SK-N-SH (cell line): ENCODE results near the gene PEX11A. TPM values are rescaled to one million over a fixed set of nuclear protein-coding genes. Genes with fewer than 3 reads are reported as not detected.

Experiments used
- CTCF ChIA-PET: fragments of 300-600, 350-600 bp; formaldehyde crosslinking; extraction: SDS; loops from one replicate; lab custom pipeline; 2021; lab: Yijun Ruan, JAX
- POLR2A ChIA-PET: fragments of 350-600 bp; sonication (Branson Sonifier 250); formaldehyde crosslinking; extraction: SDS; loops from one replicate; lab custom pipeline; 2020; ENCODE audit warnings: antibody characterized with exemption, inconsistent platforms; lab: Yijun Ruan, JAX
- DNase-seq: peaks from one replicate; pipeline ENCODE4 v3.0.0; 2012
- H2AFZ ChIP-seq: fragments of 200-600 bp; sonication (generic); 2 replicates; pipeline ENCODE4 v1.8.1; 2016; ENCODE audit warnings: antibody characterized with exemption, mild to moderate bottlenecking, low read depth
- H3F3A ChIP-seq: fragments of 200-600 bp; sonication (generic); replicated peaks from 2 replicates; pipeline ENCODE3; 2016; ENCODE audit warnings: antibody characterized with exemption, mild to moderate bottlenecking; ENCODE audit not compliant: insufficient read depth
- H3K27ac ChIP-seq, 2 experiments: fragments of 200-500 bp in 1 of 2; fragments of 200-600 bp in 1 of 2; sonication (Bioruptor generic) in 1 of 2; sonication (generic), shearing (Covaris generic) in 1 of 2; 2 replicates each; pipeline versions ENCODE4 v1.5.1 to v1.6.1; 2014 to 2016; ENCODE audit warnings: low read depth in 2 of 2, inconsistent platforms in 1 of 2, low read length in 1 of 2, mild to moderate bottlenecking in 1 of 2, mixed read lengths in 1 of 2
- H3K27me3 ChIP-seq: fragments of 200-600 bp; sonication (generic), shearing (Covaris generic); 2 replicates; pipeline ENCODE4 v1.6.1; 2016; ENCODE audit warnings: mixed run types; ENCODE audit not compliant: insufficient read depth
- H3K36me3 ChIP-seq, 2 experiments: fragments of 200-500 bp in 1 of 2; fragments of 200-600 bp in 1 of 2; sonication (Bioruptor generic) in 1 of 2; sonication (generic) in 1 of 2; replicated peaks in 1 of 2; 2 replicates each; pipeline versions ENCODE3 to v1.5.1; 2014 to 2016; ENCODE audit warnings: low read length in 1 of 2, mild to moderate bottlenecking in 1 of 2; ENCODE audit not compliant: insufficient read depth in 2 of 2, control insufficient read depth in 1 of 2
- H3K4me1 ChIP-seq, 2 experiments: fragments of 200-500 bp in 1 of 2; fragments of 200-600 bp in 1 of 2; sonication (Bioruptor generic) in 1 of 2; sonication (generic), shearing (Covaris generic) in 1 of 2; 2 replicates each; pipeline versions ENCODE4 v1.5.1 to v1.6.1; 2014 to 2016; ENCODE audit warnings: low read depth in 1 of 2, low read length in 1 of 2, mixed run types in 1 of 2; ENCODE audit not compliant: insufficient read depth in 2 of 2, control insufficient read depth in 1 of 2
- H3K4me2 ChIP-seq: fragments of 200-600 bp; sonication (generic), shearing (Covaris generic); 2 replicates; pipeline ENCODE4 v1.6.1; 2017; ENCODE audit warnings: mixed run types
- H3K4me3 ChIP-seq, 2 experiments: fragments of 200-500 bp in 1 of 2; fragments of 200-600 bp in 1 of 2; sonication (Bioruptor generic) in 1 of 2; sonication (generic), shearing (Covaris generic) in 1 of 2; 2 replicates each; pipeline versions ENCODE4 v1.5.1 to v1.8.1; 2014 to 2016; ENCODE audit warnings: low read depth in 2 of 2, inconsistent platforms in 1 of 2, low read length in 1 of 2, mild to moderate bottlenecking in 1 of 2, mixed read lengths in 1 of 2, moderate library complexity in 1 of 2
- H3K79me2 ChIP-seq: fragments of 200-600 bp; sonication (generic); 2 replicates; pipeline ENCODE4 v1.8.1; 2017; ENCODE audit warnings: mild to moderate bottlenecking; ENCODE audit not compliant: insufficient read depth
- H3K9ac ChIP-seq: fragments of 200-600 bp; sonication (generic); 2 replicates; pipeline ENCODE4 v1.6.1; 2017; ENCODE audit warnings: mixed run types
- H3K9me2 ChIP-seq: fragments of 200-600 bp; sonication (generic); 2 replicates; pipeline ENCODE4 v1.6.1; 2017; ENCODE audit warnings: mixed run types
- H3K9me3 ChIP-seq: fragments of 200-600 bp; sonication (generic); 2 replicates; pipeline ENCODE4 v1.6.1; 2017; ENCODE audit warnings: mixed run types, mild to moderate bottlenecking, moderate library complexity
- H4K20me1 ChIP-seq: fragments of 200-600 bp; sonication (generic); 2 replicates; pipeline ENCODE4 v1.6.1; 2017; ENCODE audit warnings: mild to moderate bottlenecking, mixed run types; ENCODE audit not compliant: insufficient read depth
- CHD2 ChIP-seq: fragments of 150-350 bp; IDR thresholded peaks from 2 replicates; pipeline ENCODE4 v1.6.1; 2018; ENCODE audit warnings: low read length; ENCODE audit not compliant: partially characterized antibody
- ELF1 ChIP-seq: IDR thresholded peaks from 2 replicates; pipeline ENCODE4 v1.4.0; 2012
- FOSL2 ChIP-seq: IDR thresholded peaks from 2 replicates; pipeline ENCODE4 v1.4.0; 2012; ENCODE audit warnings: low read depth, mild to moderate bottlenecking, moderate library complexity, borderline replicate concordance
- FOXM1 ChIP-seq: IDR thresholded peaks from 2 replicates; pipeline ENCODE4 v1.4.0; 2012; ENCODE audit warnings: low read depth, mild to moderate bottlenecking
- GABPA ChIP-seq: IDR thresholded peaks from 2 replicates; pipeline ENCODE4 v1.4.0; 2012; ENCODE audit warnings: low read depth, mild to moderate bottlenecking
- GATA2 ChIP-seq: sonication (generic); formaldehyde crosslinking; IDR thresholded peaks from 2 replicates; pipeline ENCODE4 v1.5.0; 2020; ENCODE audit warnings: mild to moderate bottlenecking, missing genetic modification reagents
- JUND ChIP-seq: IDR thresholded peaks from 2 replicates; pipeline ENCODE4 v1.4.0; 2012
- PBX3 ChIP-seq: IDR thresholded peaks from 2 replicates; pipeline ENCODE4; 2012
- POLR2AphosphoS5 ChIP-seq: IDR thresholded peaks from 2 replicates; pipeline ENCODE4 v1.6.1; 2012; ENCODE audit warnings: low read depth, low read length
- RAD21 ChIP-seq: IDR thresholded peaks from 2 replicates; pipeline ENCODE4 v1.6.1; 2012; ENCODE audit warnings: mild to moderate bottlenecking, low read length
- RCOR1 ChIP-seq: fragments of 150-350 bp; IDR thresholded peaks from 2 replicates; pipeline ENCODE4 v1.6.1; 2017; ENCODE audit warnings: antibody characterized with exemption, low read length
- REST ChIP-seq: IDR thresholded peaks from 2 replicates; pipeline ENCODE4 v1.6.1; 2012; ENCODE audit warnings: mild to moderate bottlenecking, low read depth, low read length, moderate library complexity
- RFX5 ChIP-seq: IDR thresholded peaks from 2 replicates; pipeline ENCODE4 v1.6.1; 2012; ENCODE audit warnings: mild to moderate bottlenecking, improper control_type of control experiment, low read length
- RXRA ChIP-seq: IDR thresholded peaks from 2 replicates; pipeline ENCODE4 v1.4.0; 2012; ENCODE audit warnings: low read depth, mild to moderate bottlenecking, borderline replicate concordance
- SIN3A ChIP-seq: IDR thresholded peaks from 2 replicates; pipeline ENCODE4 v1.6.1; 2012; ENCODE audit warnings: low read depth, mild to moderate bottlenecking, low read length, moderate library complexity, borderline replicate concordance
- TEAD4 ChIP-seq: IDR thresholded peaks from 2 replicates; pipeline ENCODE4 v1.4.0; 2012; ENCODE audit warnings: mild to moderate bottlenecking, borderline replicate concordance; ENCODE audit not compliant: insufficient read depth
- YY1 ChIP-seq: IDR thresholded peaks from 2 replicates; pipeline ENCODE4 v1.4.0; 2012; ENCODE audit warnings: low read depth, mild to moderate bottlenecking
- WGBS: methylation state at CpG from one replicate; pipeline ENCODE4 v1.1.6; 2017; ENCODE audit warnings: low lambda C conversion rate; 5-methylcytosine and 5-hydroxymethylcytosine counted together
- polyA plus RNA-seq, 3 experiments: library from polyadenylated mRNA; depleted of rRNA; stranded (reverse); fragments of >200 nt; gene quantifications; 2 replicates each; pipeline ENCODE4 v1.2.3, GENCODE V29; 2012
- TF ChIP-seq, protein P1 (sequence below): IDR thresholded peaks from 2 replicates; pipeline ENCODE4 v1.4.0; 2012; ENCODE audit warnings: low read depth

PEX11A gene
- polyA plus RNA-seq, 1 of the 3 experiments (the other 2 are of a cell fraction): 6.1 TPM

DNA sequence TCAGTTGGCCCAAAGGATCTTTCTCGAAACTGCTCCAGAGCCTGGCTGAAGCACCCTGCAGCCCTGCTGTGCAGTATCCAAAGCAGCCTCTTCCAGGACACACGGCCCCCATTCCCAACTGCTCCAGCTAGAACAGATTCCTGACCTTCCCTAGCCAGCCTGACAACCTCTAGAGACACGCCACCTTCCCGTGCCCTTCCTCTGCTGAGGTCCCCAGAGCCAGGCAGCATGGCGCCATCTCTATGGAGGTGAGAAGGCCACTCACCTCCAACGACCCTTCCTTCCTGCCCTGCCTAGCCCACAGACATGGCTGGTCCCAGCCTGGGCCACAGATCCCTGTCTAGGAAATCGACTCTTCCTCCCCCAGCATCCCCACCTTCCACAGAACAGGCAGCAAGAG is 38.4 kb downstream of the PEX11A start:
- H3K79me2 ChIP-seq: peaks cover 39% of the 10 kb centered on the region
- H3K9me3 ChIP-seq: no peaks in the 10 kb centered on the region
- no peak overlapping the region for H3K27ac ChIP-seq
- H3K9ac ChIP-seq: no peak overlapping the region
- H4K20me1 ChIP-seq: no peaks in the 10 kb centered on the region
- H3K9me2 ChIP-seq: no peaks in the 10 kb centered on the region
- no peaks in the 10 kb centered on the region for H3K27me3 ChIP-seq
- H3K4me3 ChIP-seq: no peak overlapping the region
- 79% methylated on average over 5 of the region's 7 CpGs for WGBS
- peaks cover 0 to 8% of the 10 kb centered on the region in 2 experiments; a peak in 2 of 4 replicates for H3K4me1 ChIP-seq
- H3K4me2 ChIP-seq: no peak overlapping the region
- H2AFZ ChIP-seq: no peak overlapping the region
- TF ChIP-seq GABPA: no peak
- TF ChIP-seq RAD21: no peak
- TF ChIP-seq JUND: no peak
- TF ChIP-seq GATA2 (CRISPR knock-in tag): no peak
- no peak for TF ChIP-seq FOXM1
- TF ChIP-seq POLR2AphosphoS5: no peak
- TF ChIP-seq REST: no peak
- no peak for TF ChIP-seq YY1
- no peak for TF ChIP-seq ELF1
- TF ChIP-seq FOSL2: no peak
- no peak for TF ChIP-seq SIN3A
- no peak for TF ChIP-seq CHD2
- TF ChIP-seq, protein P1, sequence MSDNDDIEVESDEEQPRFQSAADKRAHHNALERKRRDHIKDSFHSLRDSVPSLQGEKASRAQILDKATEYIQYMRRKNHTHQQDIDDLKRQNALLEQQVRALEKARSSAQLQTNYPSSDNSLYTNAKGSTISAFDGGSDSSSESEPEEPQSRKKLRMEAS: no peak
- no peak for TF ChIP-seq RXRA
- no peak for TF ChIP-seq RCOR1
- no peak for TF ChIP-seq RFX5
- TF ChIP-seq PBX3: no peak
- no peak for TF ChIP-seq TEAD4
- DNase-seq: no peak
- peaks cover 12% of the 10 kb centered on the region for H3F3A ChIP-seq
- peaks cover 0 to 11% of the 10 kb centered on the region in 2 experiments for H3K36me3 ChIP-seq
- ChIA-PET CTCF (no interaction called here), POLR2A (no interaction called here)
